Activated CD4-positive, alpha-beta T cell treated with anti-CD3 and anti-CD28 coated beads, Interleukin-2, amount 50 U/mL, for 48 hours (primary cell): ENCODE results near the gene TNS2.
"Not testable (repeated sequence)": the region's sequence is repeated elsewhere in the genome, so short reads cannot be mapped to it uniquely, and the experiment has no call there.

Source experiments
- DNase-seq, 2 experiments: peaks; one replicate each; pipeline ENCODE4 v3.0.0-alpha.2; 2020

The TNS2 gene

GRCh38 chr12:53069621-53070410 is 20.0 kb downstream of the TNS2 start:
- no peak for DNase-seq

GRCh38 chr12:53070877-53071492 is 21.1 kb downstream of the TNS2 start:
- no peak for DNase-seq

DNA sequence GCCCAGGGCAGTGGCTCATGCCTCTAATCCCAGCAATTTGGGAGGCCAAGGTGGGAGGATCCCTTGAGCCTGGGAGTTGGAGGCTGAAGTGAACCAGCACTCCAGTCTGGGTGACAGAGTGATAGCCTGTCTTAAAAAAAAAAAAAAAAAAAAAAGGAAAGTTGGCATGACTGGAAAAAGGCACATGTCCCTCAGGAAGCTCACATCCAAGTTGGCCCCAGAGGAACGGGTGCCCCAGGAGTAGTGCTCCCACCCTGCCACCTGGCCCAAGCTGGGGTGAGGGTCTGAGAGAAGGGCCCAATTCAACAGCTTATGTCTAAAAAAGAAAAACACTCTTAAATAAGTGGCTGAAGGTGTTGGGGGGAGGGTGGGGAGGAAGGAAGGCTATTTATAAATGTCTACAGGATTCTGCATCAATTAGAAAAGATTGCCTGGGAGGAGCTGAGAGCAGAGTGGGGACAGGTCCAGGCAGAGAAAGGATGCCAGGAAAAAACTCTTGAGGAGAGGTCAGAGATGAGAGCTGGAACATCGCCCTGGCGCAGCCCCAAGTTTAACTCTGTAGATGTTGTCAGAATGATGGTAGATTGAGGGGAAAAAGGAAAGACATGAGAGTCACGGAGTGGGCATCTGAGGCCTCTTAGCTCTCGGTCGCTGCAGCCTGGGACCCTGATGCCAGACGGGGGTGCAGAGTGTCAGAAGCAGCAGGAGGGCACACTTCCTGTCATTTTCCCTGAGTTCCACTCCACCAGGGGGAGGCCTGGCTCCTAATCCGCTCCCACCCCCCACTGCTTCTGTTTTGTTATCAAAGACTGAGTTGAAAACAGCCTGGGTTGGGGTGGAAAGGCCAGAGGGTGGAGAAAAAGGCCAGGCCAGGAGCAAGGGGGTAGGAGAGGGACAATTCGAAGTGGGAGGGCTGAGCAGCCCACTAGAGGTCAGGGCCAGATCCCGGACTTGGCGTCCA is 22.0 kb downstream of the TNS2 start:
- no peak for DNase-seq

DNA sequence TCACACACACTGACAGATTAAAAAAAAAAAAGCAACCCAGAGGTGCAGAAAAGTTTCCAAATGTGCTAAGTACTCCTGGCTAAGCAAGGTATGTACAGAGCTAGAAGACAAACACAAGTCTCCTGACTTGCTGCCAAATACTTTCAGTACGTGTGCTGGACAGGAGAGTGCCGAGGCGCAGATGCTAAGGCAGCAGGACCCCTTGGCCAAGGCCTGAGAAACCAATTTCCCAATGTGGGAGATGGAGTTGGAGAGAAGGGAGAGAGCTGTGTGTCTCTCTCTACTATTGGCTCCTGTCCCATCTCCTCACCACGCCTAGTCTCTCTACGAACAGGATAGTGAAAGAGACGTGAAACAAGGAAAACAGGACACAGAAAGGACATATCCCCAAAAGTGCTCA is 24.0 kb downstream of the TNS2 start:
- DNase-seq = no peak

DNA sequence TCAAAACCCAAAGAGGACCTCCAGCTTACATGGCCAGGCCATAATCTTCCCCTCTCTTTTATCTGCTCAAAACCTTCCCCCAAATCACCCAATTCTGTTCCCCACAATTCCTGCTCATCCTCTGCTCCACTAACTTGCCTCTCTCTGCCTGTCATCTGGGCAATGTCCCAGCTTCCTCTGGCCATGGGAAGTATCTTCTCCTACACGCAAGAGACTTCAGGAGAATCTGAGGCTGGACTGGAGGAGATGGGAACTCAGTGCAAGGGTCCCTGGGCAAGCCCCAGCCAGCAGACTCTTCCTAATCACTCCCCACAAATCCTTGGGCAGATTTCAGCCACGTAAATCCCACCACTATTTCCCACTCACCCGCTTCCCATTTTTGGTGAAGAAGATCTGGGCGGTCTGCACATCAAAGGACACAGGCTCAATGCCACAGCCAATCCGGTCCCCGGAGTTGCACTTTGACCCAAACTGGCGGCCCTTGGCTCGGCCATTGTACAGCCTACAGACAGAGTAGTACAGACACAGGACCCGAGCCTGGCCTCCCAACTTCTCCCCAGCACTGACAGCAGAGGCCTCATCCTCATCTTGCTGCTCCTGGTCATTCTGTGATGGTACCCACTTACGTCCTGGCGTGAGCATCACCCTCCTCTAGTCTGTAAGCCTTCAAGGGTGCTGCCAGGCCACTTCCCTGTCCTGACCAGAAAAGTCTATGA is 24.6 kb downstream of the TNS2 start:
- no peak for DNase-seq

DNA sequence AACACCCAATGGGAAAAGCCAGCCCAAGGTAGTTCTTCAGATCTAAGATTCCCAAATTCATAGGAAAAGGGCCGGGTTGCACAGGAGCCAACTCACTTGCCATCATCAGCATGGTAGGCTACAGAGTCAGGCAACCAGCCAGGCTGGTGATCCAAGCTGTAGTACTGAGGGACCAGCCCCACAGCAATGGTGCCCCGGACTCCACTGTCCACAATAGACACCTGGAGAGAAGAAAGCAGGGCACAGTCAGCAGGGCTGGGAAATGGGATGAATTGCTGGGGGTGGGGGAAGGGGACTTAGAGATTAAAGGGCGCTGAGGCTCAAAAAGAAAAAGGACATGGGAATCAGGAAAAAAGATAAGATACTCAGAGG is 25.1 kb downstream of the TNS2 start:
- DNase-seq = no peak

DNA sequence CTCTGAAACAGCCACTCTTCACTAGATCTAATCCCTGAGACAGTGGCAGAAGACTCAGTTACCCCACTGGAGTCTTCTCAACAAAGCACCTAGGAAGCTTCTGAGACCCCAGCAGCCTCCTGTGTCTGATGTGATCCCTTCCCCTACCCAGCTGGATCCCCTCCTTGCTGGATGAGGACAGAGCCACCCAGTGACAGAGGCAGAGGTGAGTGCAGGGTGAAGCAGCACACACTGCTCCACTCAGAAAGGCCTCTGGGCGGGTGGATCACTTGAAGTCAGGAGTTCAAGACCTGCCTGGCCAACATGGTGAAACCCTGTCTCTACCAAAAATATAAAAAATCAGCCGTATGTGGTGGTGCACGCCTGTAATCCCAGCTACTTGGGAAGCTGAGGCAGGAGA is 26.6 kb downstream of the TNS2 start:
- DNase-seq = no peak

- DNase-seq = no peak
Measured at GRCh38 chr12:53077030-53077429, 27.2 kb downstream of the TNS2 start.

GRCh38 chr12:53078425-53079225 is 28.8 kb downstream of the TNS2 start:
- no peak for DNase-seq

DNA sequence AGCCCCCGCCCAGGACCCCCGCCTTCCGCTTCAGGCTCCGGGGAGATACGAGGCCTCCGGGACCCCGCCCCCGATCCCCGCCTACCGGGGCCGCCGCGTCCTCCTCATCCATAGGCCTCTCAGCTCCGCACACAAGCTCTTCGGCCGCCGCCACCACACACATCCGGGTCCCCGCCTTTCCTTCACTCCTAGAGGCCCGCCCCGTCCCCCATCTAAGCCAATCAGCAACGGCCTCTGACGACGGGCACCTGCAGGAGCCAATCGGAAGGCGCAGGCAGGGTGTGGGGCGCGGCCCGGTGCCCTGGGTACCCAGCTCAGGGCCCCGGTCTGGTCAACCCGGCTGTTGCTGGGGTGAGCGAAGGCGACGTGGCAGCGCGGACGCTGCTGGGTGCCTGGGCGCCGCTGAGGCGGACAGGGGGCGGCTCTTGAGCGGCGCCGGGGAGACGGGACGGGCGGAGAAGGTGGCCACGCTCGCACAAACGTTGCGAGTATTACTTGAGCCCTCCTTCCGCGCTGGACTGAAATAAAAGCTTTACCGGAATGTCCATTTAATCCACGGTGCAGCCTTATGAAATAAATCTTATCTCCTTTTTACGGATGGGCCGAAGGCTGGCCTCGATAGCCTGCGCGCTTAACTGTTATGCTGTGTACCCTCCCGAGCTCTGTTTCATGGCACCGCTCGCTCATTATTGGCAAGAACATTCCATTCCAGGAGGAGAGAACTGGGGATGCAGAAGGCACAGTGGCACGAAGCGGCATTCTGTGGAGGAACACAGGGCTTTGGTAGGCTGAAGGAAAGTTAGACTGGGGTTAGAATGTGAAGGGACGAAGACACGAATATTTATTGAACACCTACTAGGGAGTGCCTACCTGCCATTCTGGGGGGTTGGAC is 29.6 kb downstream of the TNS2 start, which contains the start of gene SPRYD3:
TSS of gene SPRYD3 (minus strand) at position 165 of the 892 bp plus-strand sequence. CDS start at position 108, 57 bp downstream.
- peak; percentile 97 for DNase-seq

- DNase-seq = no peak
Measured at GRCh38 chr12:53082637-53083175, 32.8 kb downstream of the TNS2 start.

GRCh38 chr12:53086361-53086760 is 36.5 kb downstream of the TNS2 start:
- DNase-seq = no peak

DNA sequence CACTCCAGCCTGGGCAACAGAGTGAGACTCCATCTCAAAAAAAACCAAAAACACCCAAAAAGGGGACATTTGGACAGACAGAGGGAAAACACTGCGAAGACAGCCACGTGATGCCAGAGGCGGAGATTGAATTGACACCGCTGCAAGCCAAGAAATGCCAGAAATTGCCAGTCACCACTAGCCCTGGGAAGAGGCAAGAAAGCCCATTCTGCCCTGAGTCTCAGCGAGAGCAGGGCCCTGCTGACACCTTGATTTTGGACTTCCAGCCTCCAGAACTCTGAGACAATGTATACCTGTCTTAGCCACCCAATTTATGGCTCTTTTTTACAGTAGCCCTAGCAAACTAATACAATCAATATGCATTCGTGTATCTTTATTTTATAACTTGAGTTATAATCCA is 40.2 kb downstream of the TNS2 start:
- no peak for DNase-seq

- no peak for DNase-seq
Measured at GRCh38 chr12:53090554-53090953, 40.7 kb downstream of the TNS2 start.

GRCh38 chr12:53091756-53092155 is 41.9 kb downstream of the TNS2 start:
- DNase-seq = no peak

DNA sequence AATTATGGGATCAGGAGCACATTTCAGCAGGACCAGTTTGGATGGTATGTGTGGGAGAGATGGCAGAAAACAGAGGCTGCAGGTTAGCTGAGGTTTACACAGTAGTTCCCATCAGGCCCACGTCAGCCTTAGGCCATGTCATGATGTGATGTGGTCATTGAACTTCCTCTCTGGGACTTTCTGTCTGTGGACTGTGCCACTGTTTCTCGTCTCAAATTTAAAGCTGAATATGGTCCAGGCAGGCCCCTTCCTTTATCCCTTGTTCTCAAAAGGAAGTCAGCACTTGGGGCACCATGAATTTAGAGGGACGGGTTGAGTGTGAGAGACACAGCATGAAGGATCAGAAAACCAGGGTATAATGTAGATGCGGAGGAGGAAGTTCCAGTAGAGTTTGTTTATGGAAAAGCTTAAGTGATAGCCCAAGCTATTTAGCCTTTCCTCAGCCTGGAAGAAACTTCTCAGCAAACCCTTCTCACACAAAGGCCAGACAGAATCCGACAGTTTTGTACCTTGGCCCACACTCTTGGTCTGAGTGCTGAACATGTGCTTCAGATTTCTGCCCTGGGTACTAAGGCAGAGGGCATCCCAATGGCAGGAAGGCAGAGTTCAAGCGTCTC is 44.0 kb downstream of the TNS2 start:
- DNase-seq = no peak

DNA sequence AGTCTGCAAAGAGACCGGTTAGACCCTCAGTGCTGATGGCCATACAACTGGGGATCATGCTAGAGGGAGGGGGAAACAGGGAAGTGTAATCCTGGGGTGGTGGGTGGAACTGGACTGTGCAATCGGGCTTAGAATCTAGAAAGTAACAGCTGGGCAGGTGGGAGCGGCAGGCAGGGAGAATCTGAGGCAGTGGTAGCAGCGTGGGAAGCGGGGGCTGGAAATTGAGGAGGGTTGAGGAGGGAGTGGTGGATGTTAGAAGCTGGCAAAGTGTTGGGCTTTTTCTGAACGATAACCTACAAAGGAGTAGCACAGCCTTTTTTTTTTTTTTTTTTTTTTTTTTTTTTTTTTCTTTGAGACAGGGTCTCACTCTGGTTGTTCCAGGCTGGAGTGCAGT is 44.5 kb downstream of the TNS2 start:
- DNase-seq = no peak

- DNase-seq = not testable (repeated sequence)
Measured at GRCh38 chr12:53094796-53095595, 45.1 kb downstream of the TNS2 start.

- DNase-seq = not testable (repeated sequence)
Measured at GRCh38 chr12:53095596-53095895, 45.7 kb downstream of the TNS2 start.
